ENCODE measurements around the gene FAM156B.
"Not testable (repeated sequence)": the region's sequence is repeated elsewhere in the genome, so short reads cannot be mapped to it uniquely, and the experiment has no call there.

Gene FAM156B

GRCh38 chrX:52923781-52924241, 26.7 kb downstream of the FAM156B start:
- no peak for DNase-seq (ENCODE audit: low read depth, low spot score)

DNA sequence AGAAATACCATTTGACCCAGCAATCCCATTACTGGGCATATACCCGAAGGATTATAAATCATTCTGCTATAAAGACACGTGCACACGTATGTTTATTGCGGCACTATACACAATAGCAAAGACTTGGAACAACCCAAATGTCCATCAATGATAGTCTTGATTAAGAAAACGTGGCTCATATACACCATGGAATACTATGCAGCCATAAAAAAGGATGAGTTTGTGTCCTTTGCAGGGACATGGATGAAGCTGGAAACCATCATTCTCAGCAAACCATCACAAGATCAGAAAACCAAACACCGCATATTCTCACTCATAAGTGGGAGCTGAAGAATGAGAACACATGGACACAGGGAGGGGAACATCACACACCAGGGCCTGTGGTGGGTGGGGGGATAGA, 33.1 kb downstream of the FAM156B start:
- DNase-seq (ENCODE audit: low read depth, low spot score): not testable (repeated sequence)

- DNase-seq (ENCODE audit: low read depth, low spot score): no peak
Observed at GRCh38 chrX:52933213-52933612, 36.1 kb downstream of the FAM156B start.

GRCh38 chrX:52933976-52934703, 37.0 kb downstream of the FAM156B start:
- no peak for DNase-seq (ENCODE audit: low read depth, low spot score)

- peak; percentile 82 for DNase-seq (ENCODE audit: low read depth, low spot score)
Observed at GRCh38 chrX:52934704-52935469, 37.8 kb downstream of the FAM156B start.

- not testable (repeated sequence) for DNase-seq (ENCODE audit: low read depth, low spot score)
Observed at GRCh38 chrX:52935470-52935784, 38.3 kb downstream of the FAM156B start.

- not testable (repeated sequence) for DNase-seq (ENCODE audit: low read depth, low spot score)
Observed at GRCh38 chrX:52940704-52941103, 43.6 kb downstream of the FAM156B start.

GRCh38 chrX:52941728-52942127, 44.6 kb downstream of the FAM156B start:
- not testable (repeated sequence) for DNase-seq (ENCODE audit: low read depth, low spot score)

DNA sequence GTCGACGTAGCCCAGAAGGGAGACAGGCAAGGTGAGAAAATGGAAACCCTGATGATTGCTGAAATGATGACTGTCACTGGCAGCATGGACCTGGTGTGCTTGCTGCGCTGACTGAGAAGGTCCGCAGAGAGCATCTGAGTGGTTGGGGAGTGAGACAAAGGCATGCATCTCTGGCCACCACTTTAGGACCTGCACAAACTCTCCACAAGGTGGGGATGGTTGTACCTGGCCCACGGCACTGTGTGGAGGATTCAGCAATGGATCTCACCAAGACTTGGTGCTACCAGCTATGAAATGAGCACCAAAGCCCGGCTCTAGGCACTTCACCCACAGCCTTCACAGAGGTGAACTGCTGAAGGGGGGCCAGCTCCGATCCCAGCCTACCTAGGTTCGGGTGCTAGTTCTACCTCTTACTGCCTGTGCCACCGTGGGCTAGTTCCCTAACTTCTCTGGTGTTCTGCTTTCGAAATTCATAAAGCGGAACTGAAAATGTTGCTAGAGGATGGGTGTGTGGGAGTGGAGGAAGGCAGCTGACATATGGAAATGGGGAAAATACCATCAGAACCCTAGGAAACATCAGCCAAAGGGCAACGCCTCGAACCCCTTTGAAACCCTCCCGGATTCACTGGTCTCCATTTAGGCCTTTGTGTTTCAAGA, 48.8 kb downstream of the FAM156B start:
- DNase-seq (ENCODE audit: low read depth, low spot score): not testable (repeated sequence)

GRCh38 chrX:52947501-52947900, 50.4 kb downstream of the FAM156B start:
- not testable (repeated sequence) for DNase-seq (ENCODE audit: low read depth, low spot score)

GRCh38 chrX:52948265-52948664, 51.1 kb downstream of the FAM156B start:
- DNase-seq (ENCODE audit: low read depth, low spot score): not testable (repeated sequence)

GRCh38 chrX:52949325-52949724, 52.2 kb downstream of the FAM156B start:
- not testable (repeated sequence) for DNase-seq (ENCODE audit: low read depth, low spot score)

DNA sequence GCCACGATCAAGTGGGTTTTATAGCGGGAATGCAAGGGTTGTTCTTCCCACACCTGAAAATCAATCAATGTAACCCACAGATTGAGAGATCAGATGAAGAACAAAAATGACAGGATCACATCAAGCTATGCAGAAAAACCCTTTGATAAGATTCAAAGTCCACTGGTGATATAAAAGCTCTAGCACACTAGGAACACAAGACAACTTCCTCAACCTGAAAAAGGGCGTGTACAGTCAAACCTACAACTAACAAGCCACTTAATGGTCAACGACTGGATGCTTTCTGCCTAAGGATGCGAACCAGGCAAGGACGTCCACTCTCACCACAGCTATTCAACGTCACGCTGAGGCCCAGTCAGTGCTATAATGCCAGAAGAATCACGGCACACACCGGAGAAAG, 52.8 kb downstream of the FAM156B start:
- DNase-seq (ENCODE audit: low read depth, low spot score): not testable (repeated sequence)
